BE2C (cell line): Measurements from ENCODE around the gene SLC38A8.

ENCODE experiments used
- DNase-seq: peaks from one replicate; pipeline ENCODE4 v3.0.0-alpha.2; 2020
- H3K27me3 ChIP-seq: fragments of 250-450 bp; sonication (Bioruptor Pico); 2 replicates; pipeline ENCODE4 v1.5.1; 2020; ENCODE audit warnings: mild to moderate bottlenecking
- H3K36me3 ChIP-seq: fragments of 250-450 bp; sonication (Bioruptor Pico); 2 replicates; pipeline ENCODE4 v1.5.1; 2020; ENCODE audit warnings: mild to moderate bottlenecking
- H3K4me1 ChIP-seq: fragments of 250-450 bp; sonication (Bioruptor Pico); 2 replicates; pipeline ENCODE4 v1.5.1; 2020
- H3K4me3 ChIP-seq: 2 replicates; pipeline ENCODE4 v1.5.1; 2011; ENCODE audit warnings: low read depth, low read length
- H3K9me3 ChIP-seq: fragments of 250-450 bp; sonication (Bioruptor Pico); 2 replicates; pipeline ENCODE4 v1.5.1; 2020
- TF ChIP-seq, protein P1 (sequence below): IDR thresholded peaks from 2 replicates; pipeline ENCODE4 v1.5.1; 2012; ENCODE audit warnings: mild to moderate bottlenecking, low read depth, low read length

Gene SLC38A8

DNA sequence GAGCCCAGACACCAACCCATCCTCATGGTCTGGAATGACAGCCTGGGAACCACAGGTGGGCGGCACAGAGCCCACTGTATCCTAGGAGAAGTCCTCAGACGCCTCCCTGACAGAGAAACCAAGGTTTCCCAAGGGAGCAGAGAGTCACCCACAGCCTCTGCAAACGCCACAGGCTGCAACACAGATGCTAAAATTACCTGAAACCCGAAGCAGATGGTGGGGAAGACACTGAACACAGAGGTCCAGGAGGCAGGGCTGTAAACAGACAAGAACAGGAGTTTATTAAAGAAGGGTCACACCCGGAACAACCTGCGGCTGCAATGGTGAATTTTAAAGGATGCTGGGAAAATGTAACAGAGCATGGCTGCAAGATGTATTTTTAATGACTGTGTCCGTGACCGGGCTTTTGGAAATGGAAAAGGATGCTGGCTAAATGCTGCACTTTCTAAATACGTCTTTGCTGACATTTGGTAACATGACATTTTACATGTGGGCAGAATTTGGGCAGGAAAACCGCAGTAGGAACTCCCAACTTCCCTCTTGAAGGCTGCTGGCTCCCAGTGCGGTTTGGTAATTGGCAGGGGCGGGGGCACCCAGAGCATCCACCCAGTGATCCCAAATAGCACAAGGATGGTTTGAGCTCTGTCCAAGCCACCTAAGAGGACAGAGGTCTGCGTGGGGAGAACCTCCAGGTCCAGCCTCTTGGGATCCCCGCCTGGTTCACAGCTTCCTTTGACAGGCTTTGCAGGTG, 13.1 kb downstream of the SLC38A8 start:
- Histone ChIP-seq H3K9me3 (no peaks in the 10 kb centered on the region), H3K4me1 (no peaks in the 10 kb centered on the region), H3K27me3 (no peaks in the 10 kb centered on the region), H3K4me3 (no peak overlapping the region), H3K36me3 (no peaks in the 10 kb centered on the region)
- no peak for DNase-seq
- TF ChIP-seq, protein P1, sequence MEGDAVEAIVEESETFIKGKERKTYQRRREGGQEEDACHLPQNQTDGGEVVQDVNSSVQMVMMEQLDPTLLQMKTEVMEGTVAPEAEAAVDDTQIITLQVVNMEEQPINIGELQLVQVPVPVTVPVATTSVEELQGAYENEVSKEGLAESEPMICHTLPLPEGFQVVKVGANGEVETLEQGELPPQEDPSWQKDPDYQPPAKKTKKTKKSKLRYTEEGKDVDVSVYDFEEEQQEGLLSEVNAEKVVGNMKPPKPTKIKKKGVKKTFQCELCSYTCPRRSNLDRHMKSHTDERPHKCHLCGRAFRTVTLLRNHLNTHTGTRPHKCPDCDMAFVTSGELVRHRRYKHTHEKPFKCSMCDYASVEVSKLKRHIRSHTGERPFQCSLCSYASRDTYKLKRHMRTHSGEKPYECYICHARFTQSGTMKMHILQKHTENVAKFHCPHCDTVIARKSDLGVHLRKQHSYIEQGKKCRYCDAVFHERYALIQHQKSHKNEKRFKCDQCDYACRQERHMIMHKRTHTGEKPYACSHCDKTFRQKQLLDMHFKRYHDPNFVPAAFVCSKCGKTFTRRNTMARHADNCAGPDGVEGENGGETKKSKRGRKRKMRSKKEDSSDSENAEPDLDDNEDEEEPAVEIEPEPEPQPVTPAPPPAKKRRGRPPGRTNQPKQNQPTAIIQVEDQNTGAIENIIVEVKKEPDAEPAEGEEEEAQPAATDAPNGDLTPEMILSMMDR: no peak

DNA sequence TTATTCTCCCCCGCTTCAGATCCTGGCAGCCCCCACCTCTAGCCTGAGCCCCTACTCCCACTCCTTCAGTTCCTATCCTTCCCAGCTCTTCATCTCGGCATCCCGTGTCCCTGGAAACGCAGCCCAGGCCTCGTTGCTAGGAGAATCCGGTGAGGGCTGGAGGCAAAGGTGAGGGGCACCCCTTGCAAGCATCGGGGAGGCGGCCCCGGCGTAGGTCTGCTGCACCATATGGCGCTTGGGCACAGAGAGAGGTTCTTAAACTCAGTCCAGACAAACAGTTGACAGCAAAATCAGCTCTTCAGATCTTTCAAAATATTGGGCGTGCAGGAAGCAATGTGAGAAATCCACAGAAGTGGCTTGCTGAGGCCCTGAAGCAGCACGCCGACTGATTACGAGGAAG, 15.0 kb downstream of the SLC38A8 start:
- Histone ChIP-seq H3K4me3 (no peak overlapping the region), H3K9me3 (no peaks in the 10 kb centered on the region), H3K4me1 (no peaks in the 10 kb centered on the region), H3K27me3 (peaks cover 7% of the 10 kb centered on the region), H3K36me3 (no peaks in the 10 kb centered on the region)
- no peak for DNase-seq
- TF ChIP-seq, protein P1: no peak

DNA sequence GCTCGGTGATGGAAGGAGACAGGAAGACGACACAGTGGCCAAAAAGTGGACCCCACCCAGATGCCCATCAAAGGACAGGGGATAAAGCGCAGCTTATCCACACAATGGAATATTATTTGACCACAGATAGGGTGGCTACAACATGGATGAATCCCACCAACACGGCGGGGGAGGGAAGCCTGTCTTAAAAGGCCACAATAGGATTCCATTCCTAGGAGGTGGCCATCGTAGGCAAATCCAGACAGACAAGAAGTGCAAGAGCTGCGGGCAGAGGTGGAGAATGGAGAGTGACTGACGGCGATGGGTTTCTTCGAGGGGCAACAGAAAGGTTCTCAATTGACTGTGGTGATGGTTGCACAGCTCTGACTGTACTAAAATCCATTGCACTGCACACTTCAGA, 16.0 kb downstream of the SLC38A8 start:
- H3K27me3 ChIP-seq: peaks cover 7% of the 10 kb centered on the region
- H3K4me1 ChIP-seq: no peaks in the 10 kb centered on the region
- H3K9me3 ChIP-seq: no peaks in the 10 kb centered on the region
- TF ChIP-seq, protein P1: no peak
- no peak overlapping the region for H3K4me3 ChIP-seq
- DNase-seq: no peak
- no peaks in the 10 kb centered on the region for H3K36me3 ChIP-seq

DNA sequence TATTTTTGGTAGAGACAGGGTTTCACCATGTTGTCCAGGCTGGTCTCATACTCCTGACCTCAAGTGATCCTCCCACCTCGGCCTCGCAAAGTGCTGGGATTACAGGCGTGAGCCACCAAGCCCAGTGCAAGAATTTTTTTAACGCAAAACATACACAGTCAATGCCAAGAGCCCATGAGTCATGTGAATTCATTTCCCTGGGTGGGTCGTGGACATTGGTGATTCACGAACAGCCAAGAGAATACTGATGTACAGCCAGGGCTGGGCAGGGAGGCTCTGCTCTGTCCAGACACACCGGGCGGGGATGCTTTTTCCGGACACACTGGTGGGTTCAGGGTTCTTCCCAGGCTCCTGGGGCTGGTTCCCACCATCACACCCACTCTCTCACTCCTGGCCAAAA, 17.7 kb downstream of the SLC38A8 start:
- TF ChIP-seq, protein P1: no peak
- Histone ChIP-seq H3K9me3 (no peaks in the 10 kb centered on the region; the same call in 1 of the 2 replicates), H3K4me1 (no peaks in the 10 kb centered on the region), H3K27me3 (peaks cover 7% of the 10 kb centered on the region), H3K36me3 (no peaks in the 10 kb centered on the region), H3K4me3 (no peak overlapping the region)
- no peak for DNase-seq

DNA sequence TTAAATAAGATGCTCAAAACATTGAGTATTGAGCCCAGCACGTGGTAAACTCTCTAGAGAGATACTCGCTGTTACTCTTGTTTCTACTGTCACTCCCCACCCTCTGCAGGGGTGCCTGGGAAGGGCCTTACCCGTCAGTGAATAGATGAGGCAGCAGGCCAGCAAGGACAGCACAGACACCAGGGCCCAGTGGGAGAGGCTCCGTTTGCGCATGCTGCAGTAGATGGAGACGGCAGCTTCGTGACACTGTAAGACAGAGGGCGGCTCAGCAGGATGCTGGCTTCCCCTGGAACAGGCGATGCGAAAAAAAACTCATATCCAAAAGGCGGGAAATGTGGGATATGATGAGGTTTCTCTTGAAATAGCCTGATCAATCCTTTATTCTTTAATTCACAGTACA, 20.0 kb downstream of the SLC38A8 start:
- Histone ChIP-seq H3K4me3 (no peak overlapping the region), H3K36me3 (no peaks in the 10 kb centered on the region), H3K27me3 (peaks cover 7% of the 10 kb centered on the region), H3K4me1 (no peaks in the 10 kb centered on the region), H3K9me3 (no peaks in the 10 kb centered on the region; the same call in none of the 2 replicates)
- no peak for DNase-seq
- TF ChIP-seq, protein P1: no peak

DNA sequence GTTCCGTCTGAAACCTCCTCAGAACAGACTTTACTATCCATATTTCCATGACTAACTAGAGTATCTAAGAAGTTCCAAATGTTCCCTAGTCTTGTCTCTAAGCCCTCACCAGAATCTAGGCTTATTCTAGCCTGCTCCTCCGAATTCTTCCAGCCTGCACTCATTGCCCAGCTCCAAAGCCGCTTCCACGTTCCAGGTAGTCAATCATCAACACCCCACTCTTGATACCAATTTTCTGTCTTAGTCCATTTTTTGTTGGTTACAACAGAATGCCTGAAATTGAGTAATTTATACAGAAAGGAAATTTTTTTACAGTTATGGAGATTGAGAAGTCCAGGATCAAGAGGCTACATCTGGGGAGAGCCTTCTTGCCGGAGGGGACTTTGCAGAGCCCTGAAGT, 21.1 kb downstream of the SLC38A8 start:
- H3K36me3 ChIP-seq: no peaks in the 10 kb centered on the region
- no peaks in the 10 kb centered on the region; the same call in none of the 2 replicates for H3K9me3 ChIP-seq
- TF ChIP-seq, protein P1: no peak
- no peak overlapping the region for H3K4me3 ChIP-seq
- DNase-seq: no peak
- H3K4me1 ChIP-seq: no peaks in the 10 kb centered on the region
- peaks cover 7% of the 10 kb centered on the region for H3K27me3 ChIP-seq
